VCaP (cell line): Measurements from ENCODE around the gene ARHGEF17.

Experiments used
- H3K27ac ChIP-seq: fragments of 450-650 bp; 2 replicates; pipeline ENCODE4 v1.5.1; 2017
- TF ChIP-seq, protein P1 (sequence below): fragments of 450-650 bp; conservative IDR thresholded peaks from 2 replicates; pipeline ENCODE4 v1.5.1; 2017; ENCODE audit warnings: mild to moderate bottlenecking, moderate library complexity

ARHGEF17 gene

GRCh38 chr11:73274722-73275380 is 33.2 kb upstream of the ARHGEF17 start:
- H3K27ac ChIP-seq, result no peak overlapping the region
- TF ChIP-seq, protein P1, sequence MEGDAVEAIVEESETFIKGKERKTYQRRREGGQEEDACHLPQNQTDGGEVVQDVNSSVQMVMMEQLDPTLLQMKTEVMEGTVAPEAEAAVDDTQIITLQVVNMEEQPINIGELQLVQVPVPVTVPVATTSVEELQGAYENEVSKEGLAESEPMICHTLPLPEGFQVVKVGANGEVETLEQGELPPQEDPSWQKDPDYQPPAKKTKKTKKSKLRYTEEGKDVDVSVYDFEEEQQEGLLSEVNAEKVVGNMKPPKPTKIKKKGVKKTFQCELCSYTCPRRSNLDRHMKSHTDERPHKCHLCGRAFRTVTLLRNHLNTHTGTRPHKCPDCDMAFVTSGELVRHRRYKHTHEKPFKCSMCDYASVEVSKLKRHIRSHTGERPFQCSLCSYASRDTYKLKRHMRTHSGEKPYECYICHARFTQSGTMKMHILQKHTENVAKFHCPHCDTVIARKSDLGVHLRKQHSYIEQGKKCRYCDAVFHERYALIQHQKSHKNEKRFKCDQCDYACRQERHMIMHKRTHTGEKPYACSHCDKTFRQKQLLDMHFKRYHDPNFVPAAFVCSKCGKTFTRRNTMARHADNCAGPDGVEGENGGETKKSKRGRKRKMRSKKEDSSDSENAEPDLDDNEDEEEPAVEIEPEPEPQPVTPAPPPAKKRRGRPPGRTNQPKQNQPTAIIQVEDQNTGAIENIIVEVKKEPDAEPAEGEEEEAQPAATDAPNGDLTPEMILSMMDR, result no peak

- no peak overlapping the region for H3K27ac ChIP-seq
- TF ChIP-seq, protein P1, result no peak
Measured at GRCh38 chr11:73275381-73275750, 32.7 kb upstream of the ARHGEF17 start.

DNA sequence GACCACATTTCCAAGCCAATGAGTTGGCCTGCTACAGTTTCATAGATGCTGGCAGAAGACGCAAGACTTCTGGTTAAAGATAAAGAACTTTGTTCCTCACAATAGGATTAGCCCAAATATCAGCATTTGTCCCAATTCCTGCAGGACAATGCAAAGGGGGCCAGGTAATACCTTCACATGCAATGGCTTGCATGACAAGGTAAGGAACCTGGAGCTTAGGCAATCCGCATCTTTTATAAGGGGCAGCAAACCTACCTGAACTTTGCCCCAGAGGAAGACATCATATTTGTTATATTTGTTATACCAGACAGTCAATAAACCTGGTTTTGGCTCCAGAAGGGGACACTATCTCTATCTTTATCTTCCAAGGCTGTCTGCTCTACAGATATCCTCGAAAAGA is 30.6 kb upstream of the ARHGEF17 start:
- H3K27ac ChIP-seq, result no peak overlapping the region
- TF ChIP-seq, protein P1, result no peak

DNA sequence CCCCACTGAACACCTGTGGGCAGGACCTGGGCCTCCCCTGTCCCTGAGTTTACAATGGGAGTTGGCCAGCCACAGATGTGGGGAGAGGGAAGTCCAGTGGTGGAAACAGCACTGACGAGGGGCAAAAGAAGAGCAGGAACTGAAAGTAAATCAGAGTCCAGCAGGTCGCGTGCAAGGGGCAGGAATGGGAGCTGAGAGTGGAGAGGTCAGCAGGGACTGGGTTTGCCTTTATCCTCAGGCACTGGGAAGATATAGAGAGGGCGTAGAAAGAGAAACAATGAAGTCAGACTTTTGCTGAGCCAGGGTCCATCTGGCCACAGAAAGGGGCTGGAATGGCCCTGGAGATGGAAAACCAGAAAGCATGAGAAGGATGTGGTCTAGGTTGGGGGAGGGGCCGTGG is 27.4 kb upstream of the ARHGEF17 start:
- TF ChIP-seq, protein P1, result no peak

DNA sequence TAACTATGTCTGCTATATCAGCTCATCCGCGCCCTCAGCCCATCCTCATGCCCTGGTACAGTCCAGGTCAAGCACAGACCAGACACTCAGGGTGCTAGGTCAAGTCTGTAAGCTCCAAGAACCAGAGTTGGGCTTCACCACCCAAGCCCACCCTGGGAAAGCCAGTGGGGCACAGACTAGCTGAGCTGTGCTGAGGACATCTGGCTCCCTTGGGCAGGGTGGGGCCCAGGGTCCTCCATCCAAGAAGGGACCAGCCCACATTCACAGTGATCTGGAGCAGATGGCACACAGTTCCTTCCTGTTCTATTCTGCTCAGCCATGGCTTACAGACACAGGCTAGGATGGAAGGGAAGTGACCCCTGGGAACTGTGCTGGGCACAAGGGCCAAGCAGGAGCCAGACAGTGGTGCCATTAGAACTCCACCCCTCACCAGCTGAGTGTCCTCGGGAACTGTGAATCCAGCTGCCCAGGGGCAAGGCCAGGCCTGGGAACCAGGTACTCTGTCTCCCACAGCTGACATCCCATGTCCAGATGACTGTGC is 26.8 kb upstream of the ARHGEF17 start:
- no peak overlapping the region for H3K27ac ChIP-seq
- TF ChIP-seq, protein P1, result no peak

More for the DNA sequence above, 27.4 kb upstream of the ARHGEF17 start:
- H3K27ac ChIP-seq, result no peak overlapping the region

GRCh38 chr11:73281796-73282660 is 26.0 kb upstream of the ARHGEF17 start:
- no peak overlapping the region for H3K27ac ChIP-seq
- TF ChIP-seq, protein P1, result no peak

GRCh38 chr11:73283276-73284000 is 24.6 kb upstream of the ARHGEF17 start:
- H3K27ac ChIP-seq, result no peak overlapping the region
- TF ChIP-seq, protein P1, result no peak
